ENCODE results near the gene FRZB.

DNA sequence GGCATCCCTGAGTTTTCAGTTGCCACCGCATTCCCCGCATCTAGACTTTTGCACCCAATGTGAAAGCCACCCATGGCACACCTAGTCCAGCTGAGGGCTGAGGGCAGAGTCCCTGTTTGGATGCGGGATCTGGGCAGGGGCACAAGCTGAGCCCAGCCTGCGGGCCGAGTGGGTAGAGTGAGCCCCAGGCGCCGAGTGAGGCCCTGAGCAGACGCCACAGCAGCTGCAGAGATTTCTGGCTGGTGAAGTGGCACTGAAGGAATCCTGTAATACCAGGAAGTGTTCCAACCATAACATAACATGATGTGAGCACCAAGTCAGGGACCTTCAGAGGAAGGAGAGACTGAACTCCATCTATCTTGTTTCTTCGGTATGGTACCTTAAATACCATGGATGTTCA, 27.7 kb upstream of the FRZB start:
- no peak for TF ChIP-seq POLR2AphosphoS5 (IDR thresholded peaks at IDR 0.05; ENCODE audit: borderline replicate concordance, low read depth, low read length)
- no peak for TF ChIP-seq EZH2 (IDR thresholded peaks at IDR 0.05)

All from SK-N-MC (cell line).